ENCODE data around the gene SPG7. TPM values are rescaled to one million over a fixed set of nuclear protein-coding genes. Genes with fewer than 3 reads are reported as not detected.

Gene SPG7
- total RNA-seq, 4 donors from 2014 or later: 58.8 to 94.3 (median 83.3) TPM

DNA sequence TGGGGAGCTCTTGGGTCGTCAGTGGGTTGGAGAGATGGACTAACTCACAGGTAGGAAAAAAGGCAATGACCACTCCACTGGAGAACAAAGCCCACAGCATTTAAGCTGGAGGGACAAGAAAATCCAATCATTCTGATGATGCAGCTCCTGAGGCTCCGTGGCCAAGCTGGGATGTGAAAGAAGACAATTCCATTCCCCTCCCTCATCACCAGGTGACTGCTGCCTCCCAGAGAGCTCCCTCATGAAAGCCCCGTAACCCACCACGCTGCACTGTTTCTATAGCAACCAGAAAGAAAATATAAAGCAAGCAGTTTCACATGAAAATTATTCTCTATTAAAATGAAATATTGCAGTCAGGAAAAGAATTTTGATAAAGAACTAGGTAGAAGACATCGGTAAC, 33.1 kb upstream of the SPG7 start:
- H3K27ac ChIP-seq (replicated peaks in 1 of 4): no peak overlapping the region
- no peaks in the 10 kb centered on the region for H3K36me3 ChIP-seq
- intact Hi-C loops (cut with DNase I): no loop called here
- peaks cover 68 to 95% (median 91%) of the 10 kb centered on the region in 4 donors for H3K4me1 ChIP-seq
- no peak overlapping the region for H3K4me3 ChIP-seq
- TF ChIP-seq POLR2A (IDR thresholded peaks at IDR 0.05; ENCODE audit: low read depth) (no peak), CTCF (IDR thresholded peaks at IDR 0.05) (no peak), EP300 (IDR thresholded peaks at IDR 0.05) (no peak), POLR2AphosphoS5 (IDR thresholded peaks at IDR 0.05) (no peak)
- H3K27me3 ChIP-seq: no peaks in the 10 kb centered on the region
- DNase-seq (ENCODE audit: extremely low spot score): no peak
- WGBS: 73% methylated on average over 5 of the region's 5 CpGs
- no peaks in the 10 kb centered on the region for H3K9me3 ChIP-seq

- 85% methylated on average over 5 of the region's 5 CpGs for WGBS
- Histone ChIP-seq H3K36me3 (no peaks in the 10 kb centered on the region), H3K27me3 (no peaks in the 10 kb centered on the region), H3K4me3 (no peak overlapping the region), H3K27ac (replicated peaks in 1 of 4) (no peak overlapping the region), H3K4me1 (peaks cover 61 to 92% (median 88%) of the 10 kb centered on the region in 4 donors), H3K9me3 (no peaks in the 10 kb centered on the region)
- DNase-seq (ENCODE audit: extremely low spot score): no peak
- TF ChIP-seq EP300 (IDR thresholded peaks at IDR 0.05) (no peak), CTCF (IDR thresholded peaks at IDR 0.05) (no peak), POLR2A (IDR thresholded peaks at IDR 0.05; ENCODE audit: low read depth) (no peak), POLR2AphosphoS5 (IDR thresholded peaks at IDR 0.05) (no peak)
- intact Hi-C loops (cut with DNase I): no loop called here
These were observed 31.8 kb upstream of the SPG7 start for GRCh38 chr16:89476379-89476778.

- H3K9me3 ChIP-seq: no peaks in the 10 kb centered on the region
- no peaks in the 10 kb centered on the region for H3K27me3 ChIP-seq
- DNase-seq (ENCODE audit: extremely low spot score): no peak
- H3K36me3 ChIP-seq: no peaks in the 10 kb centered on the region
- H3K27ac ChIP-seq (replicated peaks in 1 of 4): no peak overlapping the region
- 92% methylated on average over 10 of the region's 10 CpGs for WGBS
- intact Hi-C loops (cut with DNase I): no loop called here
- no peak for TF ChIP-seq POLR2AphosphoS5 (IDR thresholded peaks at IDR 0.05)
- no peak overlapping the region for H3K4me3 ChIP-seq
- peaks cover 65 to 92% (median 88%) of the 10 kb centered on the region in 4 donors for H3K4me1 ChIP-seq
These were observed 31.4 kb upstream of the SPG7 start for GRCh38 chr16:89476811-89477261.

DNA sequence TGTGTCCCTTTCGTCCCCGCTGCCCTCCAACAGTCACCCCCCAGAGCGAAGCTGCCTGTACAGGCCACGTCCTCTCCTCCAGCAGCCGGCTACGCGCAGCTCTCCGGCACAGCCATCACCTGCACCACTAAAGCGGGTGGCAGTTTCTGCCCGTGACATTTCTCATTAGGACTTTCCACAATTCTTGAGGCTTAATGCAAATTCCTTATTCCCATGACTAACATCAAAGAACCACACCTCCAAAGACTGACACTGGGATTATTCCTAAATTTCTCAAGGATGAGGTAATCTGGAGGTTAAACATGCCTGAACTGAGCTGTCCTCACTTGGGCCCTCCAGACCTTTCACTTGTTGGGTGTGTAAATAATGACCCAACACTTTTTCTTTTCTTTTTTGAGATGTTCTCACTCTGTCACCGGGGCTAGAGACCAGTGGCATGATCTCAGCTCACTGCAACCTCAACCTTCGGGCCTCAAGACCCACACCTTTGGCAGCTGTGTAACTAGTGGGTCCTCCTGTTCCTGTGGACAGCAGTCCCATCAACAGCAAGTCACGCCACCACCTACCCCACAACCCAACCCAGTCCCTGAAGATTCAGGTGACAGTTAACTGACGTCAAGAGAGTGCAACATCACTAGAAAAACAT, 29.5 kb upstream of the SPG7 start:
- no peak for TF ChIP-seq CTCF (IDR thresholded peaks at IDR 0.05)
- TF ChIP-seq POLR2A (IDR thresholded peaks at IDR 0.05; ENCODE audit: low read depth): no peak
- TF ChIP-seq EP300 (IDR thresholded peaks at IDR 0.05): no peak
- no peak for TF ChIP-seq POLR2AphosphoS5 (IDR thresholded peaks at IDR 0.05)
- peaks cover 0 to 3% (median 0%) of the 10 kb centered on the region in 4 donors for H3K36me3 ChIP-seq
- no peak for DNase-seq (ENCODE audit: extremely low spot score)
- no peaks in the 10 kb centered on the region for H3K27me3 ChIP-seq
- H3K4me1 ChIP-seq: peaks cover 69 to 92% (median 88%) of the 10 kb centered on the region in 4 donors
- no peak overlapping the region for H3K27ac ChIP-seq (replicated peaks in 1 of 4)
- intact Hi-C loops (cut with DNase I): no loop called here
- WGBS: 77% methylated on average over 14 of the region's 14 CpGs
- H3K9me3 ChIP-seq: no peaks in the 10 kb centered on the region
- H3K4me3 ChIP-seq: no peak overlapping the region

- Histone ChIP-seq H3K27me3 (no peaks in the 10 kb centered on the region), H3K4me3 (no peak overlapping the region), H3K36me3 (peaks cover 0 to 3% (median 0%) of the 10 kb centered on the region in 4 donors), H3K4me1 (peaks cover 83 to 99% (median 95%) of the 10 kb centered on the region in 4 donors), H3K27ac (replicated peaks in 1 of 4) (no peak overlapping the region), H3K9me3 (no peaks in the 10 kb centered on the region)
- WGBS: 90% methylated on average over 13 of the region's 13 CpGs
- no peak for DNase-seq (ENCODE audit: extremely low spot score)
- no peak for TF ChIP-seq POLR2AphosphoS5 (IDR thresholded peaks at IDR 0.05)
- TF ChIP-seq POLR2A (IDR thresholded peaks at IDR 0.05; ENCODE audit: low read depth): no peak
- TF ChIP-seq EP300 (IDR thresholded peaks at IDR 0.05): no peak
- no peak for TF ChIP-seq CTCF (IDR thresholded peaks at IDR 0.05)
- intact Hi-C loops (cut with DNase I): no loop called here
These were observed 26.7 kb upstream of the SPG7 start for GRCh38 chr16:89481356-89481955.
